Stimulated activated CD8-positive, alpha-beta memory T cell treated with anti-CD3 and anti-CD28 coated beads, Interleukin-4, amount 100 ng/mL, for 4 hours (primary cell): ENCODE measurements around the gene TNIK.

Source experiments
- DNase-seq, 2 donors: peaks; one replicate each; pipeline ENCODE4 v3.0.0-alpha.2; 2020; ENCODE audit warnings: low read depth in 2 of 2, low spot score in 1 of 2

The TNIK gene

GRCh38 chr3:171011873-171012336 lies 448.3 kb downstream of the TNIK start:
- no peak for DNase-seq
